Measurements from ENCODE around the gene PCDHA9.

GRCh38 chr5:140870221-140871201, 22.3 kb downstream of the PCDHA9 start:
- TF ChIP-seq CTCF (IDR thresholded peaks at IDR 0.05; ENCODE audit: low read length) (no peak), EZH2 (IDR thresholded peaks at IDR 0.05; ENCODE audit: borderline replicate concordance, low read length) (no peak)

Measured in OCI-LY1 (cell line).